ENCODE measurements around the gene GABRA5. TPM values are rescaled to one million over a fixed set of nuclear protein-coding genes. Genes with fewer than 3 reads are reported as not detected.

GABRA5 gene
- total RNA-seq, 1 donor from 2014 or later: not detected

Other genes starting within 250 kb of the GABRA5 start
- 8.3 TPM for gene GABRB3, start 94.0 kb upstream of the GABRA5 start, total RNA-seq
- 1.6 TPM for gene GABRG3, start 104.1 kb downstream of the GABRA5 start, total RNA-seq